ENCODE measurements around the gene PERM1.

PERM1 gene

DNA sequence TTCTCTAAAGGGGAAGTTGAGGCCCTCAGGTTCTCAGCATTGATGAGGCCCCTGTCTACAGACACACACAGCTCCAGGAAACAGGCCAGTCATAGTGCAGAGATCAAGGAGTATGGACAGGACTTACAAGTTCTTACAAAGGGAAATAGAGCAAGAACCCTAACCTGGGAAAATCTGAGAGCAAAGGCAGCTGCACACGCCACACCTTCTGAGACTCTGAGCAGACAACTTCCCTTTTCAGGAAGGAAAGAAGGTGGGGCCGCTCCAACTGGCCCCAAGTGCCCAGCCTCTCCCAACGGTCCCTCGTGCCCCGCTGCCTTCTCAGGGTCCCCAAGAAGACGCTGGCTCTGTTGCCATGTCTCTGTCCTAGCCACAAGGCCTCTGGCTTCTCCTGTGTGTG, 26.4 kb downstream of the PERM1 start:
- WGBS (ENCODE audit: extremely low coverage, insufficient coverage, low lambda C conversion rate), result no CpG with 5 or more reads among the region's 6 CpGs

GRCh38 chr1:954927-955326, 27.0 kb downstream of the PERM1 start:
- H3K4ac ChIP-seq (ENCODE audit: low read depth, low read length), result no peak overlapping the region
- H4K8ac ChIP-seq (ENCODE audit: low read depth, low read length), result no peak overlapping the region
- H3K79me1 ChIP-seq (ENCODE audit: low read length), result peaks cover 20% of the 10 kb centered on the region
- H3K18ac ChIP-seq (ENCODE audit: low read length), result no peak overlapping the region
- H3K27ac ChIP-seq (ENCODE audit: low read depth, low read length), result no peak overlapping the region
- H2BK5ac ChIP-seq (ENCODE audit: low read length), result no peak overlapping the region
- H3K79me2 ChIP-seq (ENCODE audit: control insufficient read depth, insufficient read depth, low read length), result peaks cover 15% of the 10 kb centered on the region
- no CpG with 5 or more reads among the region's 13 CpGs for WGBS (ENCODE audit: extremely low coverage, insufficient coverage, low lambda C conversion rate)
- no peak overlapping the region for H3K23ac ChIP-seq (ENCODE audit: low read length)
- H3K4me3 ChIP-seq (ENCODE audit: low read length), result no peak overlapping the region
- H3K4me1 ChIP-seq (ENCODE audit: control insufficient read depth, low read depth, low read length), result no peaks in the 10 kb centered on the region
- no peak overlapping the region for H3K56ac ChIP-seq (ENCODE audit: low read length)
- H2AK5ac ChIP-seq (ENCODE audit: low read length), result no peak overlapping the region
- no peaks in the 10 kb centered on the region for H3K27me3 ChIP-seq (ENCODE audit: insufficient read depth, low read length, poor library complexity)
- H3K9ac ChIP-seq (ENCODE audit: low read length), result no peak overlapping the region
- H3K4me2 ChIP-seq (ENCODE audit: low read length), result no peak overlapping the region
- no peak overlapping the region for H2BK15ac ChIP-seq (replicated peaks; ENCODE audit: low read depth)
- no peak for DNase-seq
- no peak overlapping the region for H2BK120ac ChIP-seq (ENCODE audit: low read depth, low read length)
- peaks cover 30% of the 10 kb centered on the region for H3K36me3 ChIP-seq (ENCODE audit: control insufficient read depth, insufficient read depth, low read length)
- no peak overlapping the region for H4K5ac ChIP-seq (ENCODE audit: low read length)

More for the DNA sequence above, 26.4 kb downstream of the PERM1 start:
- no peak overlapping the region for H3K56ac ChIP-seq (ENCODE audit: low read length)
- H2BK5ac ChIP-seq (ENCODE audit: low read length), result no peak overlapping the region
- peaks cover 14% of the 10 kb centered on the region for H3K79me1 ChIP-seq (ENCODE audit: low read length)
- no peak overlapping the region for H3K4me2 ChIP-seq (ENCODE audit: low read length)
- no peak overlapping the region for H2BK15ac ChIP-seq (replicated peaks; ENCODE audit: low read depth)
- no peak overlapping the region for H3K4ac ChIP-seq (ENCODE audit: low read depth, low read length)
- peaks cover 24% of the 10 kb centered on the region for H3K36me3 ChIP-seq (ENCODE audit: control insufficient read depth, insufficient read depth, low read length)
- H3K4me1 ChIP-seq (ENCODE audit: control insufficient read depth, low read depth, low read length), result no peaks in the 10 kb centered on the region
- H3K79me2 ChIP-seq (ENCODE audit: control insufficient read depth, insufficient read depth, low read length), result peaks cover 15% of the 10 kb centered on the region
- no peak overlapping the region for H3K4me3 ChIP-seq (ENCODE audit: low read length)
- no peak overlapping the region for H3K9ac ChIP-seq (ENCODE audit: low read length)
- H2BK120ac ChIP-seq (ENCODE audit: low read depth, low read length), result no peak overlapping the region
- no peak overlapping the region for H2AK5ac ChIP-seq (ENCODE audit: low read length)
- H4K5ac ChIP-seq (ENCODE audit: low read length), result no peak overlapping the region
- no peaks in the 10 kb centered on the region for H3K27me3 ChIP-seq (ENCODE audit: insufficient read depth, low read length, poor library complexity)
- no peak for DNase-seq
- no peak overlapping the region for H4K8ac ChIP-seq (ENCODE audit: low read depth, low read length)
- H3K27ac ChIP-seq (ENCODE audit: low read depth, low read length), result no peak overlapping the region
- no peak overlapping the region for H3K18ac ChIP-seq (ENCODE audit: low read length)
- H3K23ac ChIP-seq (ENCODE audit: low read length), result no peak overlapping the region

DNA sequence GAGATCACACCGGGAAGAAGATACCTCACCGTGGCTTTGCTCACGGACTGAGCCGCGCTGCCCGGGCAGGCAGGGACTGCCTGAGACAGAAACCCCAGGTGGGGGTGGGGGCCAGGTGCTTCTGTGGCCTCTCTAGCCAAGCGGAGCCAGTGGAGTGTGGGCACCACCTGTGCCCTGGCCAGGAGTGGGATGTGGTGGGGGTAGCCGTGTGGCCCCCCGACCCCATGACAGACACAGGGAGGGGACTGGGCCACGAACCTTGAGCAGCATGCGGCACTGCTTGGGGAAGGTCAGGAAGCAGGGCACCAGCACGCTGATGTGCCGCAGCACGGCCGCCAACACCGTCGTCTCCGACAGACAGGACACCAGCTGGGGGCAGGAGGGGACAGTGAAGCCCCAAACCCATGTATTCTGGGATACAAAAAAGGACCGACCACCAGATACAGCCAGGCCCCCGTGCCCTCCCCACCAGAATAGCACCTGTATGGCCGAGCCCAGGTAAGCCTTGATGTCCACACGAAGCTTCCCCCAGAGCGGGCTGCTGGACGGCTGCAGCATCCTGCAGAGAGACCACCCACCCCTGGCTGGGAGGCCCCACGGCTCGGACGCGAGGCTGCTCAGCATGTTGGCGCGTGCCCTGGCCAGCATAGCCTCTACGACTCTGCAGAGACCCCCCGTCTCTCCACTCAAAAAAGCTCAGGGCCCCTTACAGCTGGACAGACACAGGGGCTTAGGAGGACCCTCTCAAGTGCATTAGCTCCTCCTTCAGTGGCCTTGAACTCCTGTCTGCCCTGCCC, 28.2 kb downstream of the PERM1 start:
- no peak overlapping the region for H3K18ac ChIP-seq (ENCODE audit: low read length)
- no peak overlapping the region for H3K56ac ChIP-seq (ENCODE audit: low read length)
- H2BK120ac ChIP-seq (ENCODE audit: low read depth, low read length), result no peak overlapping the region
- H3K79me2 ChIP-seq (ENCODE audit: control insufficient read depth, insufficient read depth, low read length), result peaks cover 12% of the 10 kb centered on the region
- H4K8ac ChIP-seq (ENCODE audit: low read depth, low read length), result no peak overlapping the region
- H3K4me1 ChIP-seq (ENCODE audit: control insufficient read depth, low read depth, low read length), result no peaks in the 10 kb centered on the region
- peaks cover 31% of the 10 kb centered on the region for H3K36me3 ChIP-seq (ENCODE audit: control insufficient read depth, insufficient read depth, low read length)
- H2AK5ac ChIP-seq (ENCODE audit: low read length), result no peak overlapping the region
- no peak overlapping the region for H4K5ac ChIP-seq (ENCODE audit: low read length)
- H3K4me3 ChIP-seq (ENCODE audit: low read length), result no peak overlapping the region
- no peak overlapping the region for H3K23ac ChIP-seq (ENCODE audit: low read length)
- H2BK15ac ChIP-seq (replicated peaks; ENCODE audit: low read depth), result no peak overlapping the region
- no CpG with 5 or more reads among the region's 32 CpGs for WGBS (ENCODE audit: extremely low coverage, insufficient coverage, low lambda C conversion rate)
- H3K4me2 ChIP-seq (ENCODE audit: low read length), result no peak overlapping the region
- peaks cover 20% of the 10 kb centered on the region for H3K79me1 ChIP-seq (ENCODE audit: low read length)
- H3K4ac ChIP-seq (ENCODE audit: low read depth, low read length), result no peak overlapping the region
- DNase-seq, result no peak
- no peak overlapping the region for H3K9ac ChIP-seq (ENCODE audit: low read length)
- H2BK5ac ChIP-seq (ENCODE audit: low read length), result no peak overlapping the region
- H3K27ac ChIP-seq (ENCODE audit: low read depth, low read length), result no peak overlapping the region
- H3K27me3 ChIP-seq (ENCODE audit: insufficient read depth, low read length, poor library complexity), result no peaks in the 10 kb centered on the region

- Histone ChIP-seq H3K79me2 (ENCODE audit: control insufficient read depth, insufficient read depth, low read length) (peaks cover 4% of the 10 kb centered on the region), H3K56ac (ENCODE audit: low read length) (no peak overlapping the region), H3K79me1 (ENCODE audit: low read length) (peaks cover 13% of the 10 kb centered on the region), H2BK5ac (ENCODE audit: low read length) (no peak overlapping the region), H2BK120ac (ENCODE audit: low read depth, low read length) (no peak overlapping the region), H3K4me2 (ENCODE audit: low read length) (no peak overlapping the region), H3K4me3 (ENCODE audit: low read length) (no peak overlapping the region), H3K27me3 (ENCODE audit: insufficient read depth, low read length, poor library complexity) (no peaks in the 10 kb centered on the region), H3K9ac (ENCODE audit: low read length) (no peak overlapping the region), H3K27ac (ENCODE audit: low read depth, low read length) (no peak overlapping the region), H2AK5ac (ENCODE audit: low read length) (no peak overlapping the region), H3K23ac (ENCODE audit: low read length) (no peak overlapping the region), H4K5ac (ENCODE audit: low read length) (no peak overlapping the region), H2BK15ac (replicated peaks; ENCODE audit: low read depth) (no peak overlapping the region), H3K4ac (ENCODE audit: low read depth, low read length) (no peak overlapping the region), H3K18ac (ENCODE audit: low read length) (no peak overlapping the region), H3K36me3 (ENCODE audit: control insufficient read depth, insufficient read depth, low read length) (peaks cover 34% of the 10 kb centered on the region), H3K4me1 (ENCODE audit: control insufficient read depth, low read depth, low read length) (no peaks in the 10 kb centered on the region), H4K8ac (ENCODE audit: low read depth, low read length) (no peak overlapping the region)
- DNase-seq, result no peak
- WGBS (ENCODE audit: extremely low coverage, insufficient coverage, low lambda C conversion rate), result no CpG with 5 or more reads among the region's 7 CpGs
Observed at GRCh38 chr1:952603-953002, 29.3 kb downstream of the PERM1 start.

GRCh38 chr1:952201-952600, 29.7 kb downstream of the PERM1 start:
- Histone ChIP-seq H3K23ac (ENCODE audit: low read length) (no peak overlapping the region), H4K8ac (ENCODE audit: low read depth, low read length) (no peak overlapping the region), H2BK15ac (replicated peaks; ENCODE audit: low read depth) (no peak overlapping the region), H4K5ac (ENCODE audit: low read length) (no peak overlapping the region), H3K4me2 (ENCODE audit: low read length) (no peak overlapping the region), H2AK5ac (ENCODE audit: low read length) (no peak overlapping the region), H2BK5ac (ENCODE audit: low read length) (no peak overlapping the region), H3K56ac (ENCODE audit: low read length) (no peak overlapping the region), H3K79me1 (ENCODE audit: low read length) (peaks cover 9% of the 10 kb centered on the region), H3K79me2 (ENCODE audit: control insufficient read depth, insufficient read depth, low read length) (peaks cover under 1% of the 10 kb centered on the region), H3K27ac (ENCODE audit: low read depth, low read length) (no peak overlapping the region), H3K27me3 (ENCODE audit: insufficient read depth, low read length, poor library complexity) (no peaks in the 10 kb centered on the region), H3K4me3 (ENCODE audit: low read length) (no peak overlapping the region), H3K9ac (ENCODE audit: low read length) (no peak overlapping the region), H2BK120ac (ENCODE audit: low read depth, low read length) (no peak overlapping the region), H3K4me1 (ENCODE audit: control insufficient read depth, low read depth, low read length) (no peaks in the 10 kb centered on the region), H3K18ac (ENCODE audit: low read length) (no peak overlapping the region), H3K4ac (ENCODE audit: low read depth, low read length) (no peak overlapping the region), H3K36me3 (ENCODE audit: control insufficient read depth, insufficient read depth, low read length) (peaks cover 35% of the 10 kb centered on the region)
- no peak for DNase-seq
- WGBS (ENCODE audit: extremely low coverage, insufficient coverage, low lambda C conversion rate), result no CpG with 5 or more reads among the region's 15 CpGs

DNA sequence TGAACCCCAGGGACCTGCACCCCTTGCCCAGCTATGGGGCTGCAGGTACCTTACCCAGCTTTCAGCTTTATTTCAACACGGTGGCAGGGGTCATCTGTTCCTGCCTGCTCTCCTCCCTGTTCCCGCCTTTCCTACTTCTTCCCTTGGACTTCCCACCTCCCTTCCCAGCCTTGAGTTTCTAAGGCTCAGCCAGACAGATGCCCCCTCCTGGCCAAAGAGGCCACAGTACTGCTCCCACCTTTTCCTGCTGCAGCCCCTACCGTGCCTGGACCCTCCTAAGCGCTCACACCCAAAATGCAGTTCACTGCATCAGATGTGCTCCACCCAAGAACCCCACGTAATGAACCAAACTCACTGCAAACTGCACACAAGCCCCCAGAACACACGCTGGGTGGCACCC, 30.5 kb downstream of the PERM1 start:
- Histone ChIP-seq H3K79me2 (ENCODE audit: control insufficient read depth, insufficient read depth, low read length) (no peaks in the 10 kb centered on the region), H3K4me1 (ENCODE audit: control insufficient read depth, low read depth, low read length) (no peaks in the 10 kb centered on the region), H3K23ac (ENCODE audit: low read length) (no peak overlapping the region), H4K5ac (ENCODE audit: low read length) (no peak overlapping the region), H4K8ac (ENCODE audit: low read depth, low read length) (no peak overlapping the region), H2BK15ac (replicated peaks; ENCODE audit: low read depth) (no peak overlapping the region), H3K36me3 (ENCODE audit: control insufficient read depth, insufficient read depth, low read length) (peaks cover 34% of the 10 kb centered on the region), H3K18ac (ENCODE audit: low read length) (no peak overlapping the region), H3K56ac (ENCODE audit: low read length) (no peak overlapping the region), H3K27me3 (ENCODE audit: insufficient read depth, low read length, poor library complexity) (no peaks in the 10 kb centered on the region), H3K4ac (ENCODE audit: low read depth, low read length) (no peak overlapping the region), H3K4me3 (ENCODE audit: low read length) (no peak overlapping the region), H2AK5ac (ENCODE audit: low read length) (no peak overlapping the region), H3K27ac (ENCODE audit: low read depth, low read length) (no peak overlapping the region), H2BK120ac (ENCODE audit: low read depth, low read length) (no peak overlapping the region), H3K9ac (ENCODE audit: low read length) (no peak overlapping the region), H3K79me1 (ENCODE audit: low read length) (peaks cover 7% of the 10 kb centered on the region), H2BK5ac (ENCODE audit: low read length) (no peak overlapping the region), H3K4me2 (ENCODE audit: low read length) (no peak overlapping the region)
- no CpG with 5 or more reads among the region's 6 CpGs for WGBS (ENCODE audit: extremely low coverage, insufficient coverage, low lambda C conversion rate)
- peak; percentile 76 for DNase-seq

Data from mesendoderm (in vitro differentiated cells).